Spleen (tissue), 11 donors: ENCODE data around the gene CCDC177. TPM values are rescaled to one million over a fixed set of nuclear protein-coding genes. Genes with fewer than 3 reads are reported as not detected.

Experiments used
- DNase-seq: peaks from one replicate; pipeline ENCODE4 v3.0.0-alpha.2; 2020
- H3K27ac ChIP-seq, 8 donors: fragments of 200-600 bp; sonication (generic) in 7 of 8; 1 replicate in 4 of 8; 2 replicates in 4 of 8; pipeline versions ENCODE4 v1.5.0 to v1.8.0; 2016 to 2021; ENCODE audit warnings: inconsistent platforms in 4 of 8, mild to moderate bottlenecking in 4 of 8, moderate library complexity in 1 of 8
- H3K27me3 ChIP-seq, 7 donors: fragments of 200-600 bp; sonication (generic) in 6 of 7; replicated peaks in 1 of 7; 1 replicate in 4 of 7; 2 replicates in 3 of 7; pipeline versions ENCODE4 v1.5.0 to v1.8.0; 2016 to 2021; ENCODE audit warnings: inconsistent platforms in 3 of 7, mild to moderate bottlenecking in 1 of 7
- H3K36me3 ChIP-seq, 6 donors: fragments of 200-600 bp; sonication (generic) in 5 of 6; 1 replicate in 4 of 6; 2 replicates in 2 of 6; pipeline versions ENCODE4 v1.5.0 to v1.8.0; 2016 to 2021; ENCODE audit warnings: inconsistent platforms in 2 of 6
- H3K4me1 ChIP-seq, 6 donors: fragments of 200-600 bp; sonication (generic) in 5 of 6; 1 replicate in 3 of 6; 2 replicates in 3 of 6; pipeline versions ENCODE4 v1.5.0 to v1.8.0; 2016 to 2021; ENCODE audit warnings: inconsistent platforms in 3 of 6
- H3K4me3 ChIP-seq, 8 donors: fragments of 200-600 bp; sonication (generic) in 7 of 8; 1 replicate in 4 of 8; 2 replicates in 4 of 8; pipeline versions ENCODE4 v1.5.0 to v1.8.0; 2016 to 2021; ENCODE audit warnings: inconsistent platforms in 4 of 8, mild to moderate bottlenecking in 4 of 8, moderate library complexity in 2 of 8
- H3K9me3 ChIP-seq, 8 donors: fragments of 200-600 bp; sonication (generic) in 7 of 8; 1 replicate in 4 of 8; 2 replicates in 4 of 8; pipeline versions ENCODE4 v1.5.0 to v1.8.0; 2016 to 2021; ENCODE audit warnings: inconsistent platforms in 4 of 8
- POLR2A ChIP-seq, 3 donors: fragments of 450-650 bp; IDR thresholded peaks; one replicate each; pipeline ENCODE4 v1.5.1; 2017; ENCODE audit warnings: antibody characterized with exemption in 3 of 3, mild to moderate bottlenecking in 1 of 3
- POLR2AphosphoS5 ChIP-seq, 3 donors: sonication (generic); formaldehyde crosslinking; IDR thresholded peaks; one replicate each; pipeline ENCODE4 v1.5.1; 2017; ENCODE audit warnings: antibody characterized with exemption in 3 of 3
- WGBS, 5 donors: extraction: QIAGEN DNeasy Blood & Tissue Kit in 3 of 5; methylation state at CpG; one replicate each; pipeline versions ENCODE4 v1.1.5 to v1.1.7; 2013 to 2018; 5-methylcytosine and 5-hydroxymethylcytosine counted together
- intact Hi-C: fragments of 100-400 bp; cut with DNase I; formaldehyde crosslinking; loops from one replicate; pipeline ENCODE4 v1.15.0; 2023; ENCODE audit warnings: low total_unique reads
- polyA plus RNA-seq, 3 donors: library from polyadenylated mRNA; stranded (reverse); fragments of 200-250 nt; gene quantifications; one replicate each; pipeline ENCODE4 v1.2.1, GENCODE V29; 2013
- total RNA-seq, 7 donors: library from RNA; depleted of rRNA in 3 of 7; stranded (reverse); fragments of >200 nt in 3 of 7; fragmentation: NEBNext Ultra II Directional in 4 of 7; extraction: Animal tissue kit (Norgen Biotek cat#: 25700) in 4 of 7; gene quantifications; one replicate each; pipeline versions ENCODE4 v1.1.0 to v1.2.1, GENCODE V29; 2016 to 2021
- TF ChIP-seq, protein P1 (sequence below), 11 experiments: fragments of 200-600 bp in 7 of 11; fragments of 450-650 bp in 4 of 11; sonication (generic) in 4 of 11; IDR thresholded peaks in 8 of 11; conservative IDR thresholded peaks in 3 of 11; 1 replicate in 7 of 11; 2 replicates in 4 of 11; pipeline versions ENCODE4 v1.4.0 to v1.8.0; 2016 to 2021; ENCODE audit warnings: antibody characterized with exemption in 11 of 11, inconsistent platforms in 4 of 11, mild to moderate bottlenecking in 1 of 11
- donor health status: healthy with polysubstance abuse.
- donor health status: DM: no; HTN: no; CAD: no; lungs with moderate emphysema.
- donor health status: DM: no; HTN: no; CAD: no.
- donor health status: Bipolar disorder and iron deficiency.
- donor health status: healthy.
- donor health status: DM: no; HTN: no; CAD: no.
- donor health status: DM: yes; HTN: yes; CAD: no.

CCDC177 gene
- total and polyA plus RNA-seq, 10 donors = not detected

DNA sequence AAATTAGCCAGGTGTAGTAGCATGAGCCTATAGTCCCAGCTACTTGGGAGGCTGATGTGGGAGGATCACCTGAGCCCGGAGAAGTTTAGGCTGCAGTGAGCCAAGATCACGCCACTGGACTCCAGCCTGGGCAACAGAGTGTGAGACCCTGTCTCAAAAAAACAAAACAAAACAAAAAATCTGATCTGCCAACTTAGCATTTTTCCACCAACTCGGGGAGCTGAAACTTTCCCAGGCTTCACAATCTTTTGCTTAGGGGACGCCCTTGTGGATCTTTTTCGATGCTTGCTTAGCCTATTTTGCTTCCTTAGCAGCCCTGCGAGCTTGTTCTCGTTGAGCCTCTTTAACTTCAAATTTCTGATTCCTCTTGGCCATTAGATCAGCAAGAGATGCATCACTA is 13.8 kb downstream of the CCDC177 start:
- no peak overlapping the region for H3K4me3 ChIP-seq
- H3K36me3 ChIP-seq = no peaks in the 10 kb centered on the region
- H3K9me3 ChIP-seq = no peaks in the 10 kb centered on the region
- intact Hi-C loops = no loop called here
- 83 to 91% (median 90%) methylated on average over 7 of the region's 7 CpGs for WGBS, 5 donors
- peaks cover 0 to 67% (median 10%) of the 10 kb centered on the region in 7 donors for H3K27me3 ChIP-seq
- no peak overlapping the region for H3K27ac ChIP-seq
- H3K4me1 ChIP-seq = no peaks in the 10 kb centered on the region
- TF ChIP-seq POLR2A (IDR thresholded peaks at IDR 0.05) (no peak), POLR2AphosphoS5 (IDR thresholded peaks at IDR 0.05) (no peak)
- TF ChIP-seq, protein P1, sequence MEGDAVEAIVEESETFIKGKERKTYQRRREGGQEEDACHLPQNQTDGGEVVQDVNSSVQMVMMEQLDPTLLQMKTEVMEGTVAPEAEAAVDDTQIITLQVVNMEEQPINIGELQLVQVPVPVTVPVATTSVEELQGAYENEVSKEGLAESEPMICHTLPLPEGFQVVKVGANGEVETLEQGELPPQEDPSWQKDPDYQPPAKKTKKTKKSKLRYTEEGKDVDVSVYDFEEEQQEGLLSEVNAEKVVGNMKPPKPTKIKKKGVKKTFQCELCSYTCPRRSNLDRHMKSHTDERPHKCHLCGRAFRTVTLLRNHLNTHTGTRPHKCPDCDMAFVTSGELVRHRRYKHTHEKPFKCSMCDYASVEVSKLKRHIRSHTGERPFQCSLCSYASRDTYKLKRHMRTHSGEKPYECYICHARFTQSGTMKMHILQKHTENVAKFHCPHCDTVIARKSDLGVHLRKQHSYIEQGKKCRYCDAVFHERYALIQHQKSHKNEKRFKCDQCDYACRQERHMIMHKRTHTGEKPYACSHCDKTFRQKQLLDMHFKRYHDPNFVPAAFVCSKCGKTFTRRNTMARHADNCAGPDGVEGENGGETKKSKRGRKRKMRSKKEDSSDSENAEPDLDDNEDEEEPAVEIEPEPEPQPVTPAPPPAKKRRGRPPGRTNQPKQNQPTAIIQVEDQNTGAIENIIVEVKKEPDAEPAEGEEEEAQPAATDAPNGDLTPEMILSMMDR (IDR thresholded peaks at IDR 0.05 in 8 of 11, conservative IDR thresholded peaks at IDR 0.05 in 3 of 11) = no peak
- no peak for DNase-seq

DNA sequence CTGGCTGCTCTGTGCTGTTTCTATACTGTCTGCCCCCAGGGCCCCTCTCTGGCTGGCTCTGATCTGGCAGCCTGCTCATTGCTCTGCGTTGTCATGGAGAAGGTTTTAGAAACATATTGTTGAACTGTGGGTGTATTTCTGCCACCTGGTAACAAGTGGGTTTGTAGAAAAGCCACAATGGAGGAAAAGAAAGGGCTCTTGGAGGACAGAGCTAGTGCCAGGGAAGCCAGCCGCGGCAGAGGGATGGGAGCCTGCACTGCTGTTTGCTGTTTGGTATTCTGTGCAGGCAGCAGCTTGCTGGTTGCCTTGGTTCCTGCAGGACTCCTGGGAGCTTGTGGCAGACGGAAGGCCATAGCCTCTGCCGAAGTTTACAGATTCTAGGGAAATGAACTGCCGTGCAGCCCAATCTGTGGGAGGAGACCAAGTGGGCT is 15.1 kb downstream of the CCDC177 start:
- Histone ChIP-seq H3K4me3 (no peak overlapping the region), H3K9me3 (no peaks in the 10 kb centered on the region), H3K4me1 (no peaks in the 10 kb centered on the region), H3K27me3 (peaks cover 0 to 58% (median 5%) of the 10 kb centered on the region in 7 donors), H3K27ac (no peak overlapping the region), H3K36me3 (no peaks in the 10 kb centered on the region)
- no peak for DNase-seq
- 50 to 61% (median 56%) methylated on average over 6 of the region's 6 CpGs for WGBS, 5 donors
- TF ChIP-seq POLR2AphosphoS5 (IDR thresholded peaks at IDR 0.05) = no peak
- TF ChIP-seq, protein P1 (IDR thresholded peaks at IDR 0.05 in 8 of 11, conservative IDR thresholded peaks at IDR 0.05 in 3 of 11) = no peak
- TF ChIP-seq POLR2A (IDR thresholded peaks at IDR 0.05) = no peak
- intact Hi-C loops = no loop called here

DNA sequence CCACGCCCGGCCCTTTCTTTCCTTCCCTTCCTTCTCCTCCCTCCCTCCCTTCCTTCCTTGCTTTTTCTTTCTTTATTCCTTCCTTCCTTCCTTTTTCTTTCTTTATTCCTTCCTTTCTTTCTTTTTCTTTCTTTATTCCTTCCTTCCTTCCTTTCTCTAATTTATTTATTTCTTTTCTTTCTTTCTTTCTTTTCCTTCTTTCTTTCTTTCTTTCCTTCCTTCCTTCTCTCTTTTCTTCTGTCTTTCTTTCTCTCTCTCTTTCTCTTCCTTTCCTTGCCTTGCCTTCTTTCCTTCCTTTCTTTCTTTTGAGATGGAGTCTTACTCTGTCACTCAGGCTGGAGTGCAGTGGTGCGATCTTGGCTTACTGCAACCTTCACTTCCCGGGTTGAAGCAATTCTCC is 15.9 kb downstream of the CCDC177 start:
- Histone ChIP-seq H3K4me1 (no peaks in the 10 kb centered on the region), H3K4me3 (no peak overlapping the region), H3K27me3 (peaks cover 0 to 52% (median 5%) of the 10 kb centered on the region in 7 donors), H3K27ac (no peak overlapping the region), H3K9me3 (no peaks in the 10 kb centered on the region), H3K36me3 (no peaks in the 10 kb centered on the region)
- DNase-seq = no peak
- WGBS, 5 donors = 75 to 88% (median 86%) methylated on average over 4 of the region's 4 CpGs
- intact Hi-C loops = no loop called here
- no peak for TF ChIP-seq POLR2A (IDR thresholded peaks at IDR 0.05)
- TF ChIP-seq, protein P1 (IDR thresholded peaks at IDR 0.05 in 8 of 11, conservative IDR thresholded peaks at IDR 0.05 in 3 of 11) = no peak

DNA sequence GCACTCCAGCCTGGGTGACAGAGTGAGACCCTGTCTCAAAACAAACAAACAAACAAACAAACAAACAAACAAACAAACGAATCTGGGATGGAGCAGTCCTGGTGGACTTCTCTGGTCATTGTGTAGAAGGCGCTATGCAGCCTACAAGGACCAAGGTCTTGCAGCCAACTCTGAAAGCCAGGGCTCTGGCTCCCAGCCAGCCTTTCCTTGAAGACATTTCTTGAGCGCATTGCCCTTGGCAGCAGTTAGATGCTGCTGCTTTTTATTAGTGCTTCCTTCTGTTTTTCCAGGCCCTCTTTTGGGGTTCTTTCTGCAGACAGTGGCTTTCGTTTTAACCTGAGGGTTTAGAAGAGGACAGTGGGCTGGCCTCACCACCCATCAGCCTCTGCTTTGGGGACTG is 20.2 kb downstream of the CCDC177 start:
- no peaks in the 10 kb centered on the region for H3K4me1 ChIP-seq
- no peak for TF ChIP-seq POLR2A (IDR thresholded peaks at IDR 0.05)
- TF ChIP-seq POLR2AphosphoS5 (IDR thresholded peaks at IDR 0.05) = no peak
- TF ChIP-seq, protein P1 (IDR thresholded peaks at IDR 0.05 in 8 of 11, conservative IDR thresholded peaks at IDR 0.05 in 3 of 11) = no peak
- no peak overlapping the region for H3K27ac ChIP-seq
- H3K36me3 ChIP-seq = no peaks in the 10 kb centered on the region
- H3K4me3 ChIP-seq = no peak overlapping the region
- 50 to 59% (median 54%) methylated on average over 4 of the region's 4 CpGs for WGBS, 5 donors
- H3K27me3 ChIP-seq = peaks cover 0 to 50% (median 6%) of the 10 kb centered on the region in 7 donors
- intact Hi-C loops = no loop called here
- DNase-seq = no peak
- no peaks in the 10 kb centered on the region for H3K9me3 ChIP-seq
